NCI-H128 (cell line): Measurements from ENCODE around the gene SENP6.

Source experiments
- DNase-seq: peaks from one replicate; lab custom pipeline; 2025; ENCODE audit not compliant: unreplicated experiment; lab: John Stamatoyannopoulos, UW

Gene SENP6

GRCh38 chr6:75747152-75747992, 145.7 kb downstream of the SENP6 start:
- DNase-seq: no peak

- no peak for DNase-seq
These were observed 146.5 kb downstream of the SENP6 start for GRCh38 chr6:75748003-75748742.

- DNase-seq: no peak
These were observed 147.3 kb downstream of the SENP6 start, which contains the start of gene MYO6 for GRCh38 chr6:75748743-75749538. TSS of gene MYO6 (plus strand) at chr6:75749239. CDS start at chr6:75817548, 68,309 bp downstream.

- no peak for DNase-seq
These were observed 149.8 kb downstream of the SENP6 start for GRCh38 chr6:75751443-75751842.

- DNase-seq: no peak
These were observed 150.7 kb downstream of the SENP6 start for GRCh38 chr6:75752365-75752764.

GRCh38 chr6:75755704-75756103, 154.0 kb downstream of the SENP6 start:
- DNase-seq: no peak

GRCh38 chr6:75757295-75757694, 155.6 kb downstream of the SENP6 start:
- no peak for DNase-seq

GRCh38 chr6:75758061-75758460, 156.4 kb downstream of the SENP6 start:
- DNase-seq: no peak

GRCh38 chr6:75759207-75759606, 157.5 kb downstream of the SENP6 start:
- no peak for DNase-seq

- no peak for DNase-seq
These were observed 158.6 kb downstream of the SENP6 start for GRCh38 chr6:75760320-75760719.

GRCh38 chr6:75761489-75761888, 159.8 kb downstream of the SENP6 start:
- no peak for DNase-seq

GRCh38 chr6:75762063-75762462, 160.4 kb downstream of the SENP6 start:
- no peak for DNase-seq

- DNase-seq: no peak
These were observed 164.7 kb downstream of the SENP6 start for GRCh38 chr6:75766387-75766786.
